HG02981 (cell line): Measurements from ENCODE around the gene VIPAS39.
A peak's percentile ranks its signal among the peaks of the same experiment; 100 is the strongest.
"Not testable (repeated sequence)": the region's sequence is repeated elsewhere in the genome, so short reads cannot be mapped to it uniquely, and the experiment has no call there.

Experiments used
- ATAC-seq: cut with Tn5 transposase; IDR thresholded peaks from one replicate; pipeline ENCODE4 v1.9.1; 2021; ENCODE audit warnings: mild to moderate bottlenecking, moderate library complexity; ENCODE audit not compliant: unreplicated experiment

Gene VIPAS39

GRCh38 chr14:77470224-77470870, 12.9 kb upstream of the VIPAS39 start:
- ATAC-seq, result no peak

- no peak for ATAC-seq
These were observed 12.1 kb upstream of the VIPAS39 start for GRCh38 chr14:77469539-77469938.

GRCh38 chr14:77469067-77469505, 11.7 kb upstream of the VIPAS39 start:
- no peak for ATAC-seq

- no peak for ATAC-seq
These were observed 10.4 kb upstream of the VIPAS39 start for GRCh38 chr14:77467801-77468200.

- no peak for ATAC-seq
These were observed 1.8 kb upstream of the VIPAS39 start for GRCh38 chr14:77459072-77459723.

- ATAC-seq, result peak; percentile 22
These were observed 999 bp upstream of the VIPAS39 start for GRCh38 chr14:77458249-77458950.

GRCh38 chr14:77457115-77457521, 283 bp downstream of the VIPAS39 start:
- peak; percentile 11 for ATAC-seq

- ATAC-seq, result no peak
These were observed 1.3 kb downstream of the VIPAS39 start for GRCh38 chr14:77455966-77456640.

GRCh38 chr14:77442196-77442595, 15.2 kb downstream of the VIPAS39 start:
- no peak for ATAC-seq

GRCh38 chr14:77439861-77440260, 17.5 kb downstream of the VIPAS39 start:
- no peak for ATAC-seq

GRCh38 chr14:77438596-77438995, 18.8 kb downstream of the VIPAS39 start:
- ATAC-seq, result no peak

GRCh38 chr14:77436042-77436441, 21.4 kb downstream of the VIPAS39 start:
- no peak for ATAC-seq

- no peak for ATAC-seq
These were observed 31.0 kb downstream of the VIPAS39 start for GRCh38 chr14:77426396-77426795.

- no peak for ATAC-seq
These were observed 32.5 kb downstream of the VIPAS39 start for GRCh38 chr14:77424862-77425261.

- ATAC-seq, result no peak
These were observed 34.0 kb downstream of the VIPAS39 start, which contains the start of gene NOXRED1 for GRCh38 chr14:77423423-77423822. NOXRED1 (minus strand) TSS chr14:77423523; CDS start chr14:77422889, 634 bp downstream.

- no peak for ATAC-seq
These were observed 36.2 kb downstream of the VIPAS39 start for GRCh38 chr14:77421201-77421600.

GRCh38 chr14:77416836-77417235, 40.6 kb downstream of the VIPAS39 start:
- no peak for ATAC-seq

GRCh38 chr14:77416098-77416497, 41.3 kb downstream of the VIPAS39 start:
- ATAC-seq, result not testable (repeated sequence)

GRCh38 chr14:77415403-77416030, 41.9 kb downstream of the VIPAS39 start:
- not testable (repeated sequence) for ATAC-seq

- no peak for ATAC-seq
These were observed 48.3 kb downstream of the VIPAS39 start for GRCh38 chr14:77409131-77409533.

- no peak for ATAC-seq
These were observed 50.2 kb downstream of the VIPAS39 start for GRCh38 chr14:77407158-77407557.
